Peyer's patch (tissue), 4 donors: ENCODE data around the gene CDH23.

Experiments used
- CTCF ChIP-seq, 6 experiments: fragments of 450-650 bp in 4 of 6; fragments of 200-600 bp in 2 of 6; sonication (generic) in 1 of 6; IDR thresholded peaks; one replicate each; pipeline ENCODE4 v1.5.1; 2017 to 2019; ENCODE audit warnings: antibody characterized with exemption in 6 of 6, mild to moderate bottlenecking in 3 of 6, moderate library complexity in 1 of 6
- POLR2A ChIP-seq, 2 donors: fragments of 450-650 bp; IDR thresholded peaks; one replicate each; pipeline ENCODE4 v1.5.1; 2017; ENCODE audit warnings: antibody characterized with exemption in 2 of 2, mild to moderate bottlenecking in 2 of 2, moderate library complexity in 2 of 2

DNA sequence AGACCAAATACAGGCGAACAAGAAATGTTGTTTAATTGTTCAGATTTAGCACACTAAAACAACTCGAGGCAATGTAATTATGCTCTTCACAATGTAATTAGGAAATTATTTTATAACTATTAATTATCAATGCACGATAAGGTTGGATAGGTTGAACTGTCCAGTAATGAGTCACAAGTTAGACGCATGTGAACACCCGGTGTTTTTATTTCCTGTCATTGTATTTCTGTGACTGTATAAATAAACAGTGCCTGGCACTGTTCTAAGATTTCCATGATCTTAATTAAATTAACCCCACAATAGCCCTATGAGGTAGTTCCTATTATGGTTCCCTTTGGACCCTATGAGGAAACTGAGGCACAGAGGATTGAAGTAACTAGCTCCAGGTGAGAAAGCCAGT, 296.7 kb downstream of the CDH23 start:
- no peak for TF ChIP-seq CTCF (IDR thresholded peaks at IDR 0.05)
- no peak for TF ChIP-seq POLR2A (IDR thresholded peaks at IDR 0.05)
